Stomach (tissue), 9 donors: ENCODE results near the gene DDX56. TPM values are rescaled to one million over a fixed set of nuclear protein-coding genes. Genes with fewer than 3 reads are reported as not detected.
A peak's percentile ranks its signal among the peaks of the same experiment; 100 is the strongest.

Source experiments
- DNase-seq, 2 donors: peaks; one replicate each; pipeline versions ENCODE4 v3.0.0 to v3.0.0-alpha.2; 2013 to 2019
- H3K27ac ChIP-seq, 5 donors: fragments of 200-600 bp in 4 of 5; sonication (generic) in 4 of 5; one replicate each; pipeline ENCODE4 v1.5.1; 2013 to 2019; ENCODE audit warnings: mild to moderate bottlenecking in 1 of 5, moderate library complexity in 1 of 5
- H3K27me3 ChIP-seq, 3 donors: fragments of 200-600 bp; sonication (generic); one replicate each; pipeline ENCODE4 v1.5.1; 2017 to 2019; ENCODE audit warnings: mixed run types in 1 of 3
- H3K36me3 ChIP-seq, 4 donors: fragments of 200-600 bp; sonication (generic); 1 replicate in 3 of 4; 2 replicates in 1 of 4; pipeline ENCODE4 v1.5.1; 2016 to 2019
- H3K4me1 ChIP-seq, 4 donors: fragments of 200-600 bp; sonication (generic); one replicate each; pipeline ENCODE4 v1.5.1; 2016 to 2019
- H3K4me3 ChIP-seq, 4 donors: fragments of 200-600 bp; sonication (generic) in 3 of 4; one replicate each; pipeline ENCODE4 v1.5.1; 2016 to 2019; ENCODE audit warnings: mild to moderate bottlenecking in 1 of 4
- H3K9me3 ChIP-seq, 4 donors: fragments of 200-600 bp; sonication (generic); one replicate each; pipeline ENCODE4 v1.5.1; 2016 to 2019
- CTCF ChIP-seq, 7 experiments: fragments of 450-650 bp in 4 of 7; fragments of 200-600 bp in 3 of 7; sonication (generic) in 3 of 7; IDR thresholded peaks; one replicate each; pipeline ENCODE4 v1.5.1; 2016 to 2019; ENCODE audit warnings: antibody characterized with exemption in 7 of 7, control low read depth in 2 of 7, mild to moderate bottlenecking in 1 of 7
- EP300 ChIP-seq: sonication (generic); formaldehyde crosslinking; IDR thresholded peaks from one replicate; pipeline ENCODE4 v1.6.1; 2017; ENCODE audit warnings: antibody characterized with exemption
- POLR2A ChIP-seq, 4 donors: fragments of 450-650 bp; IDR thresholded peaks; one replicate each; pipeline ENCODE4 v1.6.1; 2016; ENCODE audit warnings: antibody characterized with exemption in 4 of 4, control low read depth in 2 of 4, mild to moderate bottlenecking in 1 of 4, moderate library complexity in 1 of 4
- POLR2AphosphoS5 ChIP-seq, 3 donors: sonication (generic); formaldehyde crosslinking; IDR thresholded peaks; one replicate each; pipeline ENCODE4 v1.6.1; 2016; ENCODE audit warnings: antibody characterized with exemption in 3 of 3
- WGBS, 5 donors: extraction: QIAGEN DNeasy Blood & Tissue Kit in 3 of 5; methylation state at CpG; one replicate each; pipeline versions ENCODE4 v1.1.5 to v1.1.7; 2013 to 2018; 5-methylcytosine and 5-hydroxymethylcytosine counted together
- intact Hi-C: fragments of 100-400 bp; cut with DNase I; formaldehyde crosslinking; loops from one replicate; pipeline ENCODE4 v1.15.1; 2023; ENCODE audit warnings: low total_unique reads
- polyA plus RNA-seq, 3 donors: library from polyadenylated mRNA; stranded (reverse); fragments of 200-250 nt; gene quantifications; one replicate each; pipeline ENCODE4 v1.2.3, GENCODE V29; 2013
- total RNA-seq, 5 donors: library from RNA; depleted of rRNA; stranded (reverse); fragments of >200 nt; gene quantifications; one replicate each; pipeline versions ENCODE4 v1.1.0 to v1.2.3, GENCODE V29; 2014 to 2016
- donor health status: healthy with polysubstance abuse.
- donor health status: Bipolar disorder and iron deficiency.
- donor health status: healthy.

The DDX56 gene
- total and polyA plus RNA-seq, 8 donors, result 35.6 to 98.7 (median 55.2) TPM

DNA sequence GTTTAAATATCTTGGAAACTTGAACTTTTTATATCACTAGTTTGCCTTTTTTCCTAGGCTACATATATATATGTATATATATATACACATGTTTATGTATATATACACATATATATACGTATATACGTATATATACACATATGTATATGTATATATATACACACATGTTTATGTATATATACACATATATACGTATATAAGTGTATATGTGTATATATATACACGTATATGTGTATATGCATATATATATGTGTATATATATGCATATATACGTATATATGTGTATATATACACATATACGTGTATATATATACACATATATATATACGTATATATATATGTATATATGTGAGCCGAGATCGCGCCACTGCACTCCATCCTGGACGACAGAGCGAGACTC is 42.8 kb upstream of the DDX56 start:
- TF ChIP-seq EP300 (no peak), POLR2A (IDR thresholded peaks at IDR 0.05) (no peak), CTCF (IDR thresholded peaks at IDR 0.05) (no peak), POLR2AphosphoS5 (IDR thresholded peaks at IDR 0.05) (no peak)
- DNase-seq, result no peak
- H3K27ac ChIP-seq, result peak overlapping the region in 1 of 5 donors; percentile 62
- no peak overlapping the region for H3K4me3 ChIP-seq
- 87 to 93% (median 90%) methylated on average over 12 of the region's 12 CpGs for WGBS, 5 donors
- intact Hi-C loops, result no loop called here
- H3K4me1 ChIP-seq, result peaks cover 12 to 81% (median 49%) of the 10 kb centered on the region in 4 donors
- H3K36me3 ChIP-seq, result peaks cover 0 to 8% (median 0%) of the 10 kb centered on the region in 4 donors
- H3K9me3 ChIP-seq, result no peaks in the 10 kb centered on the region
- H3K27me3 ChIP-seq, result no peaks in the 10 kb centered on the region

DNA sequence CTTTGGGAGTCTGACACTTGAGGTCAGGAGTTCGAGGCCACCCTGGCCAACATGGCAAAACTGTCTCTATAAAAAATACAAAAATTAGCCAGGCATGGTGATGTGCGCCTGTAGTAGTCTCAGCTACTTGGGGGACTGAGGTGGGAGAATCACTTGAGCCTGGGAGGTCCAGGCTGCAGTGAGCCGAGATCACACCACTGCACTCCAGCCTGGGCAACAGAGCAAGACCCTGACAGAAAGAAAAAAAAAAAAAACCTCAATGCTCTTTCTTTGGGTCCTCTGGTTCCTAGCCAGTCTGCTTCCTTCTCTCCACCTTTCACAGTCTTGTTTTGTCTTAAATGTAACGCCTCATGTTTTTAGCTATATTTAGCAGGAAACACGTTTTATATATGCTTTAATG is 42.1 kb upstream of the DDX56 start:
- Histone ChIP-seq H3K9me3 (no peaks in the 10 kb centered on the region), H3K27ac (peak overlapping the region in 4 of 5 donors; percentile 14 to 68 (median 60)), H3K27me3 (no peaks in the 10 kb centered on the region), H3K4me1 (peaks cover 8 to 73% (median 42%) of the 10 kb centered on the region in 4 donors), H3K4me3 (no peak overlapping the region), H3K36me3 (peaks cover 0 to 8% (median 0%) of the 10 kb centered on the region in 4 donors)
- 75 to 94% (median 87%) methylated on average over 5 of the region's 5 CpGs for WGBS, 5 donors
- no peak for DNase-seq
- intact Hi-C loops, result no loop called here
- no peak for TF ChIP-seq CTCF (IDR thresholded peaks at IDR 0.05)
- TF ChIP-seq EP300, result no peak
- no peak for TF ChIP-seq POLR2AphosphoS5 (IDR thresholded peaks at IDR 0.05)
- no peak for TF ChIP-seq POLR2A (IDR thresholded peaks at IDR 0.05)

- H3K9me3 ChIP-seq, result no peaks in the 10 kb centered on the region
- WGBS, 5 donors, result 49 to 68% (median 52%) methylated on average over 2 of the region's 2 CpGs
- no peaks in the 10 kb centered on the region for H3K27me3 ChIP-seq
- H3K4me1 ChIP-seq, result peaks cover 6 to 71% (median 40%) of the 10 kb centered on the region in 4 donors
- intact Hi-C loops, result no loop called here
- H3K27ac ChIP-seq, result peak overlapping the region in 4 of 5 donors; percentile 14 to 68 (median 60)
- no peak overlapping the region for H3K4me3 ChIP-seq
- TF ChIP-seq POLR2A (IDR thresholded peaks at IDR 0.05) (no peak), POLR2AphosphoS5 (IDR thresholded peaks at IDR 0.05) (no peak), EP300 (no peak), CTCF (IDR thresholded peaks at IDR 0.05) (no peak)
- peak; percentile 40 to 81 for DNase-seq
- peaks cover 0 to 8% (median 0%) of the 10 kb centered on the region in 4 donors for H3K36me3 ChIP-seq
These were observed 41.5 kb upstream of the DDX56 start for GRCh38 chr7:44615149-44615611.

DNA sequence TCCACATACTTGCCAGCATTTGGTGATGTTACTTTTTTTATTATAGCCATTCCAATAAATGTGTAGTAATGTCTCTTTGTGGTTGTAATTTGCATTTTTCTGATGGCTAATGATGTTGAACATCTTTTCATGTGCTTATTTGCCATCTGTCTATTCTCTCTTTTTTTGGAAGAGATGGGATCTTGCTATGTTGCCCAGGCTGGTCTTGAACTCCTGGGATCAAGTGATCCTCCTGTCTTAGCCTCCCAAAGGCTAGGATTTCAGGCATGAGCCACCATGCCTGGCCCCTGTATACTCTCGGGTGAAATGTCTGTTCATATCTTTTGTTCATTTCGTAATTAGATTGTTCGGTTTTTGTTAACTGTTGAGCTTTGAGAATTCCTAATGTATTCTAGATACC is 36.1 kb upstream of the DDX56 start:
- intact Hi-C loops, result loop anchor here (10.0 kb wide), 1 partner anchor 155 kb away; no protein-coding TSS in a partner anchor
- WGBS, 5 donors, result 86 to 95% (median 88%) methylated on average over 3 of the region's 3 CpGs

More for the DNA sequence above, 36.1 kb upstream of the DDX56 start:
- H3K36me3 ChIP-seq, result no peaks in the 10 kb centered on the region
- H3K4me3 ChIP-seq, result no peak overlapping the region
- H3K4me1 ChIP-seq, result peaks cover 13 to 64% (median 44%) of the 10 kb centered on the region in 4 donors
- no peaks in the 10 kb centered on the region for H3K9me3 ChIP-seq
- TF ChIP-seq POLR2AphosphoS5 (IDR thresholded peaks at IDR 0.05) (no peak), EP300 (no peak), CTCF (IDR thresholded peaks at IDR 0.05) (no peak), POLR2A (IDR thresholded peaks at IDR 0.05) (no peak)
- no peaks in the 10 kb centered on the region for H3K27me3 ChIP-seq
- no peak for DNase-seq
- peak overlapping the region in 1 of 5 donors; percentile 7 for H3K27ac ChIP-seq
